GM19438 (cell line): ENCODE measurements around the gene CBFA2T2.
"Not testable (repeated sequence)": the region's sequence is repeated elsewhere in the genome, so short reads cannot be mapped to it uniquely, and the experiment has no call there.

Experiments used
- ATAC-seq: cut with Tn5 transposase; IDR thresholded peaks from one replicate; pipeline ENCODE4 v1.9.1; 2021; ENCODE audit warnings: low read depth; ENCODE audit not compliant: unreplicated experiment

CBFA2T2 gene

DNA sequence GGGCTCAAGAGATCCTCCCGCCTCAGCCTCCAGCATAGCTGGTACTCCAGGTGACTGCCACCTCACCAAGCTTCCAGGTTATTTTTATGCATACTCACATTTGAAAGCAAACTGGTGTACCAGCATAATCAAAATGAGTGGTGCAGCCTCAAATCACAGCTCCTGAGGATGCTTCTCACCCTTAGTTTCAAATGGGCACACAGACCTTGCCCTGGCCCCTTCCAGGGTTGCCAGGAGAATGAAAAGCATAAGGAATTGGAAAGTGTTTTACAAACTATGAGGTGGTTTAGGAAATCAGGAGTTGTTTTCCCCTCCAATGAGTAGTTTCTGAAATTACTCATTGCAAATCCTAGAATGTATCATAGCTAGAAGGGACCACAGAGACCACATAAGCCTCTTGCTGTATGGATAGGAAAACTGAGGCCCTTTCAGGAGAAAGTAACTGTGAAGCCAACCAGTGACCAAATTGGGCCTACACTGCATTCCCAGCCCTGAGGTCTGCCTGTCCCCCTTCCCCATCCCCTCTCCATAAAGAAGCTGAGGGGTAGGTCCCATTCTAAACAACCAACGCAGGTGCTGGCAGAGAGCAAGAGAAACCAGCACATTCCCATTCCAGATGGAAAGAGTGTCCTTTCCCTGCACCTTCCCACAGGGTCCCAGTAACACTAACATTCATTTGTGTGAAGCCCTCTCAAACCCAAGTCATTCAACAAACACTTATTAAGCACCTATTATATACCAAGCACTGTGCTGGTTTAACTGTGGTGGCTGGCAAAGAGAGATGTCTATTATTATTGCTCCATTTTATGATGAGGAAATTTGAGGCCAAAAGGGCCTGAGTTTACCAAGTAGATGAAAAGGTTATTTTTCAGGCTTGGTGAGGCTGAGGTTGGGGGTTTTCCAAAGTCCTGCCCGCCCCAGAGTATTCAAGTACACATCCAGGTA, 198.4 kb downstream of the CBFA2T2 start:
- ATAC-seq, result no peak

DNA sequence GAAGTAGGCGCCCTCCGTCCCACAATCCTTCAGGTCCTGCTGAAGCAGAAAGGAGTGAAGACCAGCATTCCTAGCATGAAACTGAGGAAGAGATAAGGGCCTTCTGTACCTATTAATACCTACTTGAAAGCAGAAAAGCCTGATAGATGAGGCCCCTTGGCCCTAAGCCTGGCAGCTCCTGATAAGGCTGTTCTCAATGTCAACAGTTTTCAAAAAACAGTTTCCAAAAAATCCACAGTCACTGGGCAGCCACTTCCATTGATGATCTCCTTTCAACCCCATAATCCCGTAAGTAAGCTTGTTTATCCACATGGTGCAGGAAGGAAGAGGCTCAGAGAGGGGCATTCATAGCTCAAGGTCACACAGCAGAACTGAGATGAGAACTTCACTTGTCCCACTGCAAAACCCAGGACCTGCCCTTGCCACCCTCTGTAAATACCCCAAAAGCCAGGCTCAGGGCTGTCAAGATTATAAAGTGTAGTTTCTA, 199.1 kb downstream of the CBFA2T2 start:
- ATAC-seq, result no peak

DNA sequence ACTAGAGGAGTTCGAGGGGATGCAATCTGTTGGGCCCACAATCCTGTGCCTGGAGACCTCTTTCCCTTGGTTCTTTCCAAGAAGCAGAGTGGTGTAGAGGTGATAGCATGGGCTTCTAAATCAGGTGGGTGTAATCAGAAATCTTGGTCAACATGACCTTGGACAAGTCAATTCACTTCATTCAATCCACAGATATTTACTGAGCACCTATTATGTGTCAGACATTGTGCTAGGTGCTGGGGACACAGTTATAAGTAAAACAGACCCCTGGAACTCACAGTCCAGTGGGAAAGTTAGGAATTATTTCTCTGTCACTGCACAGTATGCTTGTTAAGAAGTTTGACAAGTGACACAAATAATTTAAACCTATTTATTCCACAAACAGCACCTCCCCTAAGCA, 199.6 kb downstream of the CBFA2T2 start:
- ATAC-seq, result no peak

DNA sequence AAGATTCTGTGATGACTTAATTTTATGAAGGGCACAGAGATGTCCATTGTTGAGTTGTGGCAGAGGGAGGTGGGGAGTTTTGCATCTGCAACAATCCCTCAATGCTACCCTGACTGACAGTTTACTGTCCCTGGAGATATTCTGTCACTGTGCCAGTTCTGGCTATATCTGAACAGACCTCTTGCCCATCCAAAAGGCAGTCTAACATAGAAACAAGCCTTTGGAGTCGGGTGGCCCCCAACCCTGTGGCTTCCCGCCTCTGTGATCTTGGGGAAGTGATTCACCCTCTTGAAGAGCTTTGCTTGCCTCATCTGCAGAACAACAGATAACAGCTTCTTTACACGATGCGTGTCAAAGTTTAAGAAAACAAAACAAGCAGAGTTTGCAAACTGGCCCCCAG, 200.1 kb downstream of the CBFA2T2 start:
- ATAC-seq, result no peak

DNA sequence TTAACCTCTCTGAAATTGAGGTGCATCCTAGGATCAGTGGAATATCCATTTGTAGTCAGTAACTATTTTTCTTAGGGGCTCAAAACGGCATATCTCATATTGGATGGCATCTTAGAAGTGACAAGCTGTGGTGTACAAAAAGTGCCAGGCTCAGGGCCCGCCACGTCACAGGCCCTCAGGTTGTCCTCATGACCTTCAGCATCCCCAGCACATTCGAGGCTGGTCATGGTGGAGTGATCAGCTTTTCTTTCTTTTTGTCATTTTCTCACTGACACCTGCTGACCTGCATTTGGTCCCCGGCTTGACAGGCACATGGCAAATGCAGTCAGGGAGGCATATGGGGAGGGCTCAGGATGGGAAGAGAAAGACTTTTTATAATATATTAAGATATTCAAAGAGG, 203.4 kb downstream of the CBFA2T2 start:
- no peak for ATAC-seq

DNA sequence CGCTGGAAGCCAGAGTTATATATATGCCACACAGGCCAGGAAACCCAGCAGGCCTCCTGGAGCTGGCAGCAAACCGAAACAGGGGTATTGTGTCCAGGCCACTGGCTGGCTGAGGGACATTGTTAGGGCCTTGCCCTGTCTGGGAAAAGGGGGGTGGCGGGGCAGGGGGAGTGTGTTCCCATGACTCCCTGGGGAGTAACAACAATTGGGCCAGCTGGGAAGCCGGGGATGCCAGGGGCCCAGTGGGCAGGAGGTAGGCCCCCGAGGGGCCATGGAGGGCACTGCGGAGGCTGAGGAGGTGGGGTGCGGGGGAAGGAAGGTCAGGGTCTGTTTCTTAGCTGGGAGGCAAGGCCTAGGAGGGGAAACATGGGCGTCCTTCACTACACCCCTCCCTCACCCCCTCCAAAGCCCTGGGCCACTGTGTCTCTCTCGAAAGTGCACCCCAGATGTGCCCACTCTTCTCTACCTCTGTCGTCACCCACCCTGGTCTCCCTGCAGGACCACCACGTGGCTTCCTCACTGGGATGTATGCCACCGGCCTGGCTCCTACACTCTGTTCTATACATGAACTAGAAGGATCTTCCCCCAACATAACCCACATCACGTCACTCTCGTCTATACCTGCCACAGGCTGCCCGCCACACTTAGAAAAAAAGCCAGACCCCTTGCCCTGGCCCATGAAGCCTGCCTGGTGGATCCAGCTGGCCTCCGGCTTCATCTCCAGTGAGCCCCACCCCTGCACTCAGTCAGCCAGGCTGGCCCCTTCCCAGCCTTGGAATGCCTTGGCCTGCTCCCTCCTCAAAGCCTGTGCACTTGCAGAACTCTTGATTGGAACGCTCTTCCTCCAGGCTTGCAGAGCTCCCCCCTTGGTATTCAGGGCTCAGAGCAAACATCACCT, 204.1 kb downstream of the CBFA2T2 start:
- ATAC-seq, result no peak

DNA sequence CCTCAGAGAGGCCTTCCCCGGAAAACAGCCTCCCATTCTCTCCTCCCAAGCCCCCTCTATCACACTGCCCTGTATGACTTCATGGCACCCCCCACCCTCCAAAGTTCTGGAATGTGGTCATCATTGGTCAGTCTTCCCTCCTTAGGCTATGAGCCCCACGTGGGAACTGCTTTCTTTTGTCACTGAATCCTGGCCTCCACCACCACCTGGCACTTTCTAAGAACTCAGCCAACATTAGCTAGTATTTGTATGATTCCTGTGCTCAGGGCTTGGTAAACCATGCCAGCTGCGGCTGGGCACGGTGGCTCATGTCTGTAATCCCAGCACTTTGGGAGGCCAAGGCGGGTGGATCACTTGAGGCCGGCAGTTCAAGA, 204.7 kb downstream of the CBFA2T2 start:
- no peak for ATAC-seq

DNA sequence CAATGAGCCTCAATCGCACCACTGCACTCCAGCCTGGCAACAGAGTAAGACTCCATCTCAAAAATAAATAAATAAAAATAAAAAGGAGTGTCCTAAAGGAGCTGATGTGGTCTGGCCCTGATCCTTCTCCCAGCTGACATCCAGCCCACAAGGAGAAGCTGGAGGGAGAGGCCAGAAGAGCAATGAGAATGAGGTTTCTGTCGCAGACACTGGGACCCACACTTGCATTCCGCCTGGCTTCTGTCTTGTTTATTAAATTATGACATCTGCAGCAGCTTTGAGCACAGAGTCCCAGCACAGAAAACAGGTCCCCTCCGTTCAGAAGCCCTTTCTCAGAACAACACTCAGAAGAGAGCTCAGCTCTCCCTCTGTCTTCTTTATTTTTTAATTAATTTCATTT, 206.6 kb downstream of the CBFA2T2 start:
- no peak for ATAC-seq

DNA sequence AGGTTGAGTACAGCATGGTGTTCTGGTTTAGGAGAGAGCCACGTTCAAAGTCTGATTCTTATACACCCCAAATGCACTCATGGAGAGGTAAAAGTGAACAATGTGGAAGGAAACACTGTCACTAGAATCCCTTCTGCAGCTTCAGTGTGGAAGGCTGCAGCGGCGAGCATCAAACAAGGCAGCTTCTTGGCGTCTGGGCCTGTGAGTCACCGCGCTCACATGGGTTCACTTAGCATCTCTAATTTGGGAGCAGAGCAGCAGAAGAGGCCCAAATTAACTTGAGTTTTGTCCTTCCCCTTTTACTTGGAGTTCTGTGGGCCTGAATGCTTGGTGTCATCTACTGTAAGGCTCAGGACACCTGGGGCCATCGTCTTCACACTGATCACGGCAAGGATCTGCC, 207.2 kb downstream of the CBFA2T2 start:
- no peak for ATAC-seq

DNA sequence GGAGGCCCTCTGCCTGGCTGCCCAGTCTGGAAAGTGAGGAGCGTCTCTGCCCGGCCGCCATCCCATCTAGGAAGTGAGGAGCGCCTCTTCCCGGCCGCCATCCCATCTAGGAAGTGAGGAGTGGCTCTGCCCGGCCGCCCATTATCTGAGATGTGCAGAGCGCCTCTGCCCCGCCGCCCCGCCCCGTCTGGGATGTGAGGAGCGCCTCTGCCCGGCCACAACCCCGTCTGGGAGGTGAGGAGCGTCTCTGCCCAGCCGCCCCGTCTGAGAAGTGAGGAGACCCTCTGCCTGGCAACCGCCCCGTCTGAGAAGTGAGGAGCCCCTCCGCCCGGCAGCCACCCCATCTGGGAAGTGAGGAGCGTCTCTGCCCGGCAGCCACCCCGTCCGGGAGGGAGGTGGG, 209.1 kb downstream of the CBFA2T2 start:
- not testable (repeated sequence) for ATAC-seq
